Sciatic nerve (tissue), 2 donors: ENCODE results near the gene TMC7. TPM values are rescaled to one million over a fixed set of nuclear protein-coding genes. Genes with fewer than 3 reads are reported as not detected.
A peak's percentile ranks its signal among the peaks of the same experiment; 100 is the strongest.

Experiments
- ATAC-seq: fragments of 200-7000 bp; cut with Tn5 transposase; one replicate; pipeline ENCODE4 v1.9.1; 2020; ENCODE audit warnings: mild to moderate bottlenecking, moderate library complexity
- DNase-seq: peaks from one replicate; pipeline ENCODE4 v3.0.0-alpha.2; 2020; ENCODE audit warnings: low spot score
- intact Hi-C: fragments of 100-400 bp; cut with DNase I; formaldehyde crosslinking; loops from one replicate; pipeline ENCODE4 v1.14.2; 2022
- total RNA-seq: library from RNA; stranded (reverse); fragmentation: NEBNext Ultra II Directional; extraction: Animal tissue kit (Norgen Biotek cat#: 25700); gene quantifications from one replicate; pipeline ENCODE4 v1.2.1, GENCODE V29; 2021
- donor health status: DM: no; HTN: no; CAD: no.
- donor health status: DM: no; HTN: no; CAD: no.

TMC7 gene
- total RNA-seq, 1 donor from 2014 or later = 9.6 TPM

DNA sequence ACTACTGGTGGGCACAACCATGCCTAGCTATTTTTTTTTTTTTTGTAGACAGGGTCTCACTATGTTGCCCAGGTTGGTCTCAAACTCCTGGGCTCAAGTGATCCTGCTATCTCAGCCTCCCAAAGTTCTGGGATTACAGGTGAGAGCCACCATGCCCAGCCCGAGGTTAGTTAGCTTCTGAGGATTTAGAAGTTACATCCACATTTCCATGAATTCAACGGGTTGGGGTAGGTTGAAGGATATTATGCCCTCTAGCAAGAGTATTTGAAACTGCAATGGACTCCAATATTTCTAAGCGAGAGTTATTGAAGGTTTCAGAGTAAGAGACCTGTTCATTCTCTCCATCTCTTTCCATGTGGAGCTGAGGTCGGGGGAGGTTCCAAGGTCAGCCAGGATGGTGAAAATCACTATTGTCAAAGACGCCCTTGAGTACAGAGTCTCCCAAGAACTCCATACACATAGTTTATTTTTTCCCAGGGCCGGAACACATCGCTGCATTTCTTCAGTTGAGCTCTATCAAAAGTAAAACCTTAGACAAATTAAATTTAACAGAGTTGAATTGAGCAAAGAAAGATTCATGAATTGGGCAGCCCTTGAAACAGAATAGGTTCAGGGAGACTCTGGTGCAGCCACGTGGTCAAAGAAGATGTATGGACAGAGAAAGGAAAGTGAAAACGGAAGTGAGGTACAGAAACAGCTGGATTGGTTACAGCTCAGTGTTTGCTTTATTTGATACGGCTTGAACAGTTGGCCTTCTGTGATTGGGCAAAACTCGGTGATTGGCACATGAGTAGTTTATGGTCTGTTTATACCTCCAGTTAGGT lies 111.0 kb downstream of the TMC7 start:
- ATAC-seq (no peak), DNase-seq (no peak)
- intact Hi-C loops = no loop called here

- no peak for DNase-seq
These were observed 111.9 kb downstream of the TMC7 start for GRCh38 chr16:19095654-19096053.

DNA sequence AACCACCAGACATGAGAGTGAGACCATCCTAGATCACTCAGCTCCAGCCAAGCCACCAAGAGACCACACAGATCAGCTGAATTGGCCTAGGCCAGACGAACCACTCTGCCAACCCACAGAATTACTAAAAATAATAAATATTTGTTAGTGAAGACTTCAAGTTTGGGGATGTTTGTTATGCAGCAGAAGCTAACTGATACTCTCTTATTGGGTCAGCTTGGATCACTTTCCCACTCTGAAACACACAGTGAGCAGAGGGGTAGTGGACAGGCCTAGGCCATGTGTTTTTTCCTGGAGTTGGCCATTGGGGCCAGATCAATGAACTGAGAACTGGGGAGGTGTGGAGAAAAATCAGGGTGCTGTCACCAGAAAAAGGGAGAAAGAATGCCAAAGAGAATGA lies 114.4 kb downstream of the TMC7 start:
- intact Hi-C loops = no loop called here
- no peak for ATAC-seq
- no peak for DNase-seq

More at GRCh38 chr16:19095654-19096053, 111.9 kb downstream of the TMC7 start:
- intact Hi-C loops = no loop called here
- no peak for ATAC-seq

- no peak for ATAC-seq
- intact Hi-C loops = no loop called here
- DNase-seq = no peak
These were observed 118.6 kb downstream of the TMC7 start for GRCh38 chr16:19102187-19102872.

DNA sequence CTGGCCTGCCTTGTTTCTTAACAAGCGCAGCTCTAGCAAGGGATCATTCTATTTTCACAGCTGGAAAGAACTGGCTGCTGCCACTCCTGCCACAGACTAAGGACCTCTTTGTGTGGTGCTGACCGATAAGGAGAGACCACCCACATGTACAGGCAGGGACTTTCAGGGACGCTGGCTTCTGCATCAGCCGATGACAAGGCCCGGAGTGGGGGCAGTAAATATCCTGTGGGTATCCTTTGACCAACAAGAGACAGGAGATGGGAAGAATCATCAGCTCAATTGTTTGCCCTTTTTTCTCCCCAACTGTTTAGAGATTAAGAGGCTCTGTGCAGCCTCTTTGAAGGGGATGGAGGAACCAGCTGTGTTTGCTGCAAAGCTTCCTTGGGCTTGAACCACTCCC lies 120.9 kb downstream of the TMC7 start:
- intact Hi-C loops = no loop called here
- ATAC-seq (peak; percentile 10), DNase-seq (no peak)

DNA sequence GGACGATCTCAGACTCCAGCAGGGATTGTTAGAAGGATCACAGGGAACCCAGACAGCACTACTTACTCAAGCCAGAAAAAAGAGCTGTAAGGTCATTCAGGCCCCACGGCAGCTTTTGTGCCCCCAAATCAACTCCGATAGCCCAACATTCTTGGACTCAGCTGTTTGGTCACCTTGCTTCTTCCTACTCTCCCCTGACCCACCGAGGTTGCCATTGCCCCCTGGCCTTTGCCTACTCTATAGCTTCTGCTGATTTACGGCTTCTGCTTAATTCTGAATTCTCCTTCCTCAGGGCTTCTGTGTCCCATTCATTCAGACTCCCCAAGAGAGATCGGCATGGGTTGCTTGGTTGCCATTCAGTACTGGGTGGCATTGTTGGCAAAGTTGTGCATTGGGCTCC lies 121.4 kb downstream of the TMC7 start:
- ATAC-seq (no peak), DNase-seq (no peak)
- intact Hi-C loops = no loop called here

DNA sequence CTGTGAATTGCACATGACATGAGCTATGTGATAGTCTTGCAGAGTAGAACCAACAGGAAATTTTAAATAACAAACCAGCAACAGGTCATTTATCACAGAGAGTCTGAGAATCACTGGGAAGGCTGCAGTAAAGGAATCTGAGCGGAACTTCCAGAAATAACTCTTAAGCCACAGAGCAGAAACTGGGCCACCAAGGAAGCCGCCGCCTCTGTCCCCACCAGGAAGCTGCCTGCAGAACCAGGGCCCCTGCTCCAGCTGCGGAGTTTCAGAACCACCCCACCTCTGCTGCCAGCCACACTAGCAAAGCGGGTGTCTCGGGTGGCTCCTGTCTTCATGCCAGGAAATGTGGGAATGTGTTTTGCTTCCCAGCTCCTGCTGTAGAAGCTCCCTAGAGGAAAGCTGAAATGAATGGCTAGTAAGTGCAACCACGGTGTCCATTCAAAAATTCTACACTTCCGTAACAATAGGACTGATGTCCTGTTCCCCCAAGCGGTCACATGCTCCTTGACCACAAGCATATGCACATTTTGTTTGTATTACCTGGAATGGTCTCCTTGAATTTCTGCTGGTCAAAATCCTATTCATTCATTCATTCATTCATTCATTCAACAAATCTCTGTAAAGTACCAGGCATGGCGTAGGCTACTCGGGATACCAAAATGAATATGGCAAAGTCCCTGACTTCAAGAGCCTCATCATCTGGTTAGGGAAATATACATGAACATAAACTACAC lies 122.3 kb downstream of the TMC7 start:
- DNase-seq (no peak), ATAC-seq (no peak)
- intact Hi-C loops = no loop called here

- ATAC-seq = no peak
- no peak for DNase-seq
- intact Hi-C loops = no loop called here
These were observed 122.9 kb downstream of the TMC7 start for GRCh38 chr16:19106625-19107020.

DNA sequence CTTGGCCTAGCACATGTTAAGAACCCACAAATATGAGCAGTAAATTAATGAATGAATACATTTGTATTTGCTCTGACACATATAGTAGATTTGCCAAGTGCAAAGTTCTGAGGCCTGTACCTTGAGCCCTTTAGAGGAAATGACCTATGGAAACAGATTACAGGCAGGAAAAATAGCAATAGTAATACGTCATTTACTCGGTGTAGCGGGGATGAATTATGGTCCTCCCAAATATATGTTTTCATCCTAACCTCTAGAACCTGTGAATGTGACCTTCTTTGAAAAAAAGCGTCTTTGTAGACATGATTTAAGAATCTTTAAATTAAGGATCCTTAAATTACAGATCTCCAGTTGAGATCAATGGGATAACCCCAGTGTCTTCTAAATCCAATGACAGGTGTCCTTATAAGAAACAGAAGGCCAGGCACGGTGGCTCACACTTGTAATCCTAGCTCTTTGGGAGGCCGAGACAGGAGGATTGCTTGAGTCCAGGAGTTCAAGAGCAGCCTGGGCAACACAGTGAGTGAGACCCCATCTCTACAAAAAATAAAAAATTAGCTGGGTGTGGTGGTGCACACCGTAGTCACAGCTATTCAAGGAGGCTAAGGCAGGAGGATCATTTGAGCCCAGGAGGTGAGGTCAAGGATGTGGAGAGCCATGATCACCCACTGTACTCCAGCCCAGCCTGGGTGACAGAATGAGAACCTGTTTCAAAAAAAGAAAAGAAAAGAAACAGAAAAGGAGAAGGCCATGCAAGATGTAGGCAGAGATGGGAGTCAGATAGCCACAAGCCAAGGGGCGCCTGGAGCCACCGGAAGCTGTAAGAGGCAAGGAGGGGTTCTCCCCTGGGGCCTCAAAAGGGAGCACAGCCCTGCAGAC lies 124.9 kb downstream of the TMC7 start:
- ATAC-seq (no peak), DNase-seq (no peak)
- intact Hi-C loops = no loop called here

- DNase-seq = no peak
- no peak for ATAC-seq
- intact Hi-C loops = no loop called here
These were observed 125.5 kb downstream of the TMC7 start for GRCh38 chr16:19109288-19109664.

DNA sequence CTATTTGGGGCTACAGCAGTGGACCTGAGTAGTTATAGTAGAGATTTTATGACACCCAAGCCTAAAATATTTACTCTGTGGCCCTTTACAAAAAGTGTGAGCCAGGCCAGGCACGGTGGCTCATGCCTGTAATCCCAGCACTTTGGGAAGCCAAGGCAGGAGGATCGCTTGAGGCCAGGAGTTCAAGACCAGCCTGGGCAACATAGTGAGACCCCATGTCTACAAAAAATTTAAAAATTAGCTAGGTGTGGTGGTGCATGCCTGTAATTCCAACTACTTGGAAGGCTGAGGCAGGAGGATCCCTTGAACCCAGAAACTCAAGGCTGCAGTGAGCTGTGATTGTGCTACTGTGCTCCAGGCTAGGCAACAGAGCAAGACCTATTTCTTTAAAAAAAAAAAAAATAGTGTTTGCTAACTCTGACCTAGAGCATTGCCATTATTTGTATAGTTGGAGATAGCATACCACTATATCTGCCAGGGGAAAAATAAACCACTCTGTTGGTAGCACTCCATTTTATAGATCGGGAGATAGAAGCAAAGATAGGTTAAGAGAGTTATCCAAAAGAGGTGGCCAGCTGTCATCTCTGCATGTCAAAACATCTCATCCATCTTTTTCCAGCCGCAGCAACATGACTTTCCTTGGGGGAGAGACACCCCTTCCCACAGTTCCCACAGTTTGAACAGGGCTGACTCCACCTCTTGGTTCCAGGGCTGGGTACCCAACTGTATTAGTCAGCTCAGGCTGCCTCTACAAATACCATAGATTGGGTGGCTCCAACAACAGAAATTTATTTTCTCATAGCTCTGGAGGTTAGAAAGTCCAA lies 127.0 kb downstream of the TMC7 start:
- intact Hi-C loops = no loop called here
- no peak for ATAC-seq
- DNase-seq = no peak

- intact Hi-C loops = no loop called here
- no peak for DNase-seq
- ATAC-seq = no peak
These were observed 128.3 kb downstream of the TMC7 start for GRCh38 chr16:19112099-19112407.

Other genes with a start within 250 kb of the TMC7 start
- gene RPS15A, start 193.6 kb upstream of the TMC7 start, total RNA-seq = 1,000 TPM
- 103 TPM for gene ARL6IP1, start 182.4 kb upstream of the TMC7 start, total RNA-seq
- gene SMG1, start 57.5 kb upstream of the TMC7 start, total RNA-seq = 124 TPM
- gene COQ7, start 83.7 kb downstream of the TMC7 start, total RNA-seq = 27.5 TPM
- 57.6 TPM for gene ITPRIPL2, start 130.0 kb downstream of the TMC7 start, total RNA-seq
- gene SYT17, start 184.3 kb downstream of the TMC7 start, total RNA-seq = 8.2 TPM